OCI-LY3 (cell line): ENCODE measurements around the gene AXIN2.
"Not testable (repeated sequence)": the region's sequence is repeated elsewhere in the genome, so short reads cannot be mapped to it uniquely, and the experiment has no call there.

ENCODE experiments used
- H2AFZ ChIP-seq: fragments of 200-600, 300-600 bp; shearing (Covaris generic); 2 replicates; pipeline ENCODE4 v1.6.0; 2014; ENCODE audit warnings: antibody characterized with exemption, low read depth, low read length
- H3K27ac ChIP-seq: fragments of 200-600, 300-600 bp; sonication (generic); 2 replicates; pipeline ENCODE4 v1.5.1; 2014; ENCODE audit warnings: mild to moderate bottlenecking, low read length, moderate library complexity, mixed read lengths
- H3K27me3 ChIP-seq: fragments of 200-600, 300-600 bp; sonication (generic); 2 replicates; pipeline ENCODE4 v1.6.1; 2014; ENCODE audit warnings: low read depth, low read length, mixed read lengths
- H3K36me3 ChIP-seq: fragments of 200-600, 300-600 bp; sonication (generic); replicated peaks from 2 replicates; pipeline ENCODE3; 2014; ENCODE audit warnings: low read depth, low read length, mixed read lengths
- H3K4me1 ChIP-seq: fragments of 300-600, 200-600 bp; sonication (generic); 2 replicates; pipeline ENCODE4 v1.6.1; 2014; ENCODE audit warnings: low read length, mixed read lengths
- H3K4me2 ChIP-seq: fragments of 200-600, 300-600 bp; sonication (generic); 2 replicates; pipeline ENCODE4 v1.6.1; 2014; ENCODE audit warnings: low read length, mixed read lengths
- H3K4me3 ChIP-seq: fragments of 300-600, 200-600 bp; sonication (generic); 2 replicates; pipeline ENCODE4 v1.5.1; 2014; ENCODE audit warnings: antibody characterized with exemption, mild to moderate bottlenecking, low read length, moderate library complexity
- H3K79me2 ChIP-seq: fragments of 300-600, 200-600 bp; shearing (Covaris generic); 2 replicates; pipeline ENCODE4 v1.6.1; 2014; ENCODE audit warnings: mild to moderate bottlenecking, low read length, mixed read lengths
- H3K9ac ChIP-seq: fragments of 300-600, 200-600 bp; shearing (Covaris generic); 2 replicates; pipeline ENCODE4 v1.6.0; 2014; ENCODE audit warnings: mild to moderate bottlenecking, low read length, moderate library complexity
- H3K9me3 ChIP-seq: fragments of 200-600, 300-600 bp; shearing (Covaris generic); 2 replicates; pipeline ENCODE4 v1.6.1; 2014; ENCODE audit warnings: low read length, mixed read lengths; ENCODE audit not compliant: insufficient read depth
- H4K20me1 ChIP-seq: fragments of 200-600, 300-600 bp; sonication (generic); 2 replicates; pipeline ENCODE4 v1.6.1; 2016; ENCODE audit warnings: low read length, mixed read lengths; ENCODE audit not compliant: insufficient read depth
- CTCF ChIP-seq: fragments of 200-600, 300-600 bp; sonication (generic); IDR thresholded peaks from 2 replicates; pipeline ENCODE4 v1.5.1; 2014; ENCODE audit warnings: antibody characterized with exemption, low read length, low read depth
- EZH2phosphoT487 ChIP-seq: fragments of 200-600 bp; shearing (Covaris generic); IDR thresholded peaks from 2 replicates; pipeline ENCODE4 v1.6.1; 2018; ENCODE audit warnings: antibody characterized with exemption, mixed run types, low read depth

Gene AXIN2

GRCh38 chr17:65527381-65527780 lies 34.1 kb downstream of the AXIN2 start:
- Histone ChIP-seq H3K4me1 (no peaks in the 10 kb centered on the region), H3K36me3 (no peaks in the 10 kb centered on the region), H3K4me2 (no peak overlapping the region), H3K9ac (no peak overlapping the region), H4K20me1 (no peaks in the 10 kb centered on the region), H3K4me3 (no peak overlapping the region), H3K9me3 (no peaks in the 10 kb centered on the region), H3K27me3 (no peaks in the 10 kb centered on the region), H3K27ac (no peak overlapping the region), H3K79me2 (no peaks in the 10 kb centered on the region), H2AFZ (no peak overlapping the region)
- TF ChIP-seq EZH2phosphoT487 (no peak), CTCF (no peak)

GRCh38 chr17:65526854-65527253 lies 34.6 kb downstream of the AXIN2 start:
- H4K20me1 ChIP-seq, H3K27ac ChIP-seq, H3K4me3 ChIP-seq, H3K4me1 ChIP-seq, H3K27me3 ChIP-seq, H3K9me3 ChIP-seq, H3K79me2 ChIP-seq, H2AFZ ChIP-seq, H3K36me3 ChIP-seq, H3K9ac ChIP-seq, H3K4me2 ChIP-seq: not testable (repeated sequence)

GRCh38 chr17:65523853-65524664 lies 37.4 kb downstream of the AXIN2 start:
- Histone ChIP-seq H3K9me3 (no peaks in the 10 kb centered on the region), H3K9ac (no peak overlapping the region), H4K20me1 (no peaks in the 10 kb centered on the region), H3K27me3 (no peaks in the 10 kb centered on the region), H3K4me1 (no peaks in the 10 kb centered on the region), H3K79me2 (no peaks in the 10 kb centered on the region), H2AFZ (no peak overlapping the region), H3K4me2 (no peak overlapping the region), H3K4me3 (no peak overlapping the region), H3K27ac (no peak overlapping the region), H3K36me3 (no peaks in the 10 kb centered on the region)
- TF ChIP-seq CTCF (no peak), EZH2phosphoT487 (no peak)

- Histone ChIP-seq H3K9ac (no peak overlapping the region), H3K27me3 (no peaks in the 10 kb centered on the region), H3K4me1 (no peaks in the 10 kb centered on the region), H3K36me3 (no peaks in the 10 kb centered on the region), H3K27ac (no peak overlapping the region), H3K9me3 (no peaks in the 10 kb centered on the region), H4K20me1 (no peaks in the 10 kb centered on the region), H2AFZ (no peak overlapping the region), H3K79me2 (no peaks in the 10 kb centered on the region), H3K4me2 (no peak overlapping the region), H3K4me3 (no peak overlapping the region)
- TF ChIP-seq EZH2phosphoT487 (no peak), CTCF (no peak)
Observed at GRCh38 chr17:65523411-65523810, 38.0 kb downstream of the AXIN2 start.
